RPMI8226 (cell line): ENCODE results near the gene ERF.

Source experiments
- DNase-seq: peaks from one replicate; pipeline ENCODE4 v3.0.0-alpha.2; 2015

Gene ERF

GRCh38 chr19:42253245-42254088, 1.5 kb downstream of the ERF start:
- peak; percentile 51 for DNase-seq

- DNase-seq: no peak
Observed at GRCh38 chr19:42252365-42253244, 2.3 kb downstream of the ERF start.

- DNase-seq: no peak
Observed at GRCh38 chr19:42251572-42252358, 3.2 kb downstream of the ERF start.

GRCh38 chr19:42250666-42251531, 4.0 kb downstream of the ERF start:
- DNase-seq: no peak

- no peak for DNase-seq
Observed at GRCh38 chr19:42250183-42250665, 4.7 kb downstream of the ERF start.

GRCh38 chr19:42249769-42250168, 5.2 kb downstream of the ERF start:
- no peak for DNase-seq

GRCh38 chr19:42249149-42249750, 5.7 kb downstream of the ERF start:
- no peak for DNase-seq

GRCh38 chr19:42248270-42249148, 6.4 kb downstream of the ERF start:
- DNase-seq: no peak

GRCh38 chr19:42247640-42248199, 7.2 kb downstream of the ERF start:
- DNase-seq: no peak

- no peak for DNase-seq
Observed at GRCh38 chr19:42246922-42247639, 7.8 kb downstream of the ERF start.

GRCh38 chr19:42246143-42246921, 8.6 kb downstream of the ERF start:
- no peak for DNase-seq

- DNase-seq: no peak
Observed at GRCh38 chr19:42245231-42245630, 9.7 kb downstream of the ERF start.

- peak; percentile 91 for DNase-seq
Observed at GRCh38 chr19:42244347-42245220, 10.3 kb downstream of the ERF start.

- DNase-seq: peak; percentile 95
Observed at GRCh38 chr19:42242512-42243409, 12.2 kb downstream of the ERF start, which contains the start of gene GSK3A. TSS of gene GSK3A (minus strand) at chr19:42242602. CDS start at chr19:42242465, 137 bp downstream.

GRCh38 chr19:42242069-42242511, 12.8 kb downstream of the ERF start:
- no peak for DNase-seq

- DNase-seq: no peak
Observed at GRCh38 chr19:42241279-42241678, 13.6 kb downstream of the ERF start.
